Activated CD8-positive, alpha-beta memory T cell treated with anti-CD3 and anti-CD28 coated beads for 4 hours (primary cell): ENCODE results near the gene RALGPS1.

Source experiments
- DNase-seq, 2 donors: peaks; one replicate each; pipeline ENCODE4 v3.0.0-alpha.2; 2020; ENCODE audit warnings: low read depth in 2 of 2

RALGPS1 gene

GRCh38 chr9:127053057-127053821, 138.7 kb downstream of the RALGPS1 start:
- DNase-seq: no peak

- DNase-seq: no peak
Measured at GRCh38 chr9:127053960-127054359, 139.4 kb downstream of the RALGPS1 start.

GRCh38 chr9:127055745-127056402, 141.3 kb downstream of the RALGPS1 start:
- no peak for DNase-seq

GRCh38 chr9:127056446-127056845, 141.9 kb downstream of the RALGPS1 start:
- DNase-seq: no peak

GRCh38 chr9:127058011-127058644, 143.5 kb downstream of the RALGPS1 start:
- no peak for DNase-seq

GRCh38 chr9:127058645-127059021, 144.1 kb downstream of the RALGPS1 start:
- no peak for DNase-seq

GRCh38 chr9:127059030-127059429, 144.4 kb downstream of the RALGPS1 start:
- DNase-seq: no peak

GRCh38 chr9:127059765-127060361, 145.3 kb downstream of the RALGPS1 start:
- no peak for DNase-seq

- DNase-seq: no peak
Measured at GRCh38 chr9:127061411-127061810, 146.8 kb downstream of the RALGPS1 start.

GRCh38 chr9:127064335-127064734, 149.8 kb downstream of the RALGPS1 start:
- no peak for DNase-seq

GRCh38 chr9:127065592-127065991, 151.0 kb downstream of the RALGPS1 start:
- DNase-seq: no peak

- DNase-seq: no peak
Measured at GRCh38 chr9:127066060-127066850, 151.7 kb downstream of the RALGPS1 start.

GRCh38 chr9:127066851-127067136, 152.2 kb downstream of the RALGPS1 start:
- no peak for DNase-seq

GRCh38 chr9:127067603-127068220, 153.1 kb downstream of the RALGPS1 start:
- DNase-seq: no peak

- no peak for DNase-seq
Measured at GRCh38 chr9:127074561-127075548, 160.3 kb downstream of the RALGPS1 start.

GRCh38 chr9:127075624-127076372, 161.2 kb downstream of the RALGPS1 start:
- no peak for DNase-seq

GRCh38 chr9:127076860-127077643, 162.5 kb downstream of the RALGPS1 start:
- DNase-seq: no peak

- DNase-seq: no peak
Measured at GRCh38 chr9:127077644-127077946, 163.0 kb downstream of the RALGPS1 start.

GRCh38 chr9:127078336-127078735, 163.8 kb downstream of the RALGPS1 start:
- no peak for DNase-seq
